ENCODE results near the gene KCNK15.

The KCNK15 gene

GRCh38 chr20:44719841-44720240 is 25.8 kb upstream of the KCNK15 start:
- Histone ChIP-seq H4K20me1 (ENCODE audit: insufficient read depth, low read length) (no peaks in the 10 kb centered on the region), H2AFZ (ENCODE audit: low read length) (no peak overlapping the region), H3K27ac (ENCODE audit: low read length) (no peak overlapping the region), H3K9ac (ENCODE audit: low read length) (no peak overlapping the region), H3K36me3 (replicated peaks; ENCODE audit: insufficient read depth, low read length) (no peaks in the 10 kb centered on the region), H3K9me3 (replicated peaks; ENCODE audit: insufficient read depth, low read length) (no peaks in the 10 kb centered on the region), H3K27me3 (replicated peaks; ENCODE audit: insufficient read depth, low read length) (peaks cover 67% of the 10 kb centered on the region), H3K9me2 (replicated peaks; ENCODE audit: insufficient read depth, low read length) (no peaks in the 10 kb centered on the region), H3K4me2 (ENCODE audit: low read depth, low read length) (no peak overlapping the region), H3K79me2 (ENCODE audit: low read length) (no peaks in the 10 kb centered on the region), H3F3A (ENCODE audit: insufficient read depth, low read length) (no peaks in the 10 kb centered on the region), H3K4me3 (ENCODE audit: low read length) (no peak overlapping the region), H3K4me1 (ENCODE audit: low read length) (peaks cover 4% of the 10 kb centered on the region; the same call in 1 of the 2 replicates)
- DNase-seq, result no peak
- TF ChIP-seq EZH2 (optimal IDR thresholded peaks at IDR 0.05; ENCODE audit: low read depth, low read length) (no peak), EZH2phosphoT487 (IDR thresholded peaks at IDR 0.05; ENCODE audit: low read length) (no peak), CTCF (IDR thresholded peaks at IDR 0.05; ENCODE audit: low read length) (no peak)

- Histone ChIP-seq H3K4me1 (ENCODE audit: low read length) (peaks cover 4% of the 10 kb centered on the region; the same call in 1 of the 2 replicates), H3K27me3 (replicated peaks; ENCODE audit: insufficient read depth, low read length) (peaks cover 62% of the 10 kb centered on the region), H3F3A (ENCODE audit: insufficient read depth, low read length) (no peaks in the 10 kb centered on the region), H3K9me2 (replicated peaks; ENCODE audit: insufficient read depth, low read length) (no peaks in the 10 kb centered on the region), H3K36me3 (replicated peaks; ENCODE audit: insufficient read depth, low read length) (no peaks in the 10 kb centered on the region), H3K9me3 (replicated peaks; ENCODE audit: insufficient read depth, low read length) (no peaks in the 10 kb centered on the region), H3K4me2 (ENCODE audit: low read depth, low read length) (no peak overlapping the region), H3K9ac (ENCODE audit: low read length) (no peak overlapping the region), H3K4me3 (ENCODE audit: low read length) (no peak overlapping the region), H3K27ac (ENCODE audit: low read length) (no peak overlapping the region), H3K79me2 (ENCODE audit: low read length) (no peaks in the 10 kb centered on the region), H2AFZ (ENCODE audit: low read length) (no peak overlapping the region), H4K20me1 (ENCODE audit: insufficient read depth, low read length) (no peaks in the 10 kb centered on the region)
- TF ChIP-seq CTCF (IDR thresholded peaks at IDR 0.05; ENCODE audit: low read length) (no peak), EZH2phosphoT487 (IDR thresholded peaks at IDR 0.05; ENCODE audit: low read length) (no peak), EZH2 (optimal IDR thresholded peaks at IDR 0.05; ENCODE audit: low read depth, low read length) (no peak)
- DNase-seq, result no peak
Measured at GRCh38 chr20:44720621-44720996, 25.1 kb upstream of the KCNK15 start.

- Histone ChIP-seq H3K79me2 (ENCODE audit: low read length) (no peaks in the 10 kb centered on the region), H3K9me3 (replicated peaks; ENCODE audit: insufficient read depth, low read length) (no peaks in the 10 kb centered on the region), H3K27ac (ENCODE audit: low read length) (no peak overlapping the region), H3K9ac (ENCODE audit: low read length) (no peak overlapping the region), H3F3A (ENCODE audit: insufficient read depth, low read length) (no peaks in the 10 kb centered on the region), H4K20me1 (ENCODE audit: insufficient read depth, low read length) (no peaks in the 10 kb centered on the region), H3K27me3 (replicated peaks; ENCODE audit: insufficient read depth, low read length) (peaks cover 60% of the 10 kb centered on the region), H3K4me3 (ENCODE audit: low read length) (no peak overlapping the region), H3K4me1 (ENCODE audit: low read length) (peaks cover 4% of the 10 kb centered on the region; the same call in 1 of the 2 replicates), H3K9me2 (replicated peaks; ENCODE audit: insufficient read depth, low read length) (no peaks in the 10 kb centered on the region), H2AFZ (ENCODE audit: low read length) (no peak overlapping the region), H3K4me2 (ENCODE audit: low read depth, low read length) (no peak overlapping the region), H3K36me3 (replicated peaks; ENCODE audit: insufficient read depth, low read length) (no peaks in the 10 kb centered on the region)
- DNase-seq, result no peak
- TF ChIP-seq CTCF (IDR thresholded peaks at IDR 0.05; ENCODE audit: low read length) (no peak), EZH2 (optimal IDR thresholded peaks at IDR 0.05; ENCODE audit: low read depth, low read length) (no peak), EZH2phosphoT487 (IDR thresholded peaks at IDR 0.05; ENCODE audit: low read length) (no peak)
Measured at GRCh38 chr20:44720997-44721784, 24.5 kb upstream of the KCNK15 start.

All from MM.1S (cell line).